HEK293 (cell line): ENCODE measurements around the gene RAB13.

Experiments used
- GFI1B ChIP-seq: fragments of 450-650 bp; formaldehyde crosslinking; IDR thresholded peaks from 2 replicates; pipeline ENCODE4 v1.5.1; 2016; ENCODE audit warnings: missing biosample characterization, missing genetic modification characterization
- KLF1 ChIP-seq: fragments of 450-650 bp; formaldehyde crosslinking; IDR thresholded peaks from 2 replicates; pipeline ENCODE4 v1.5.1; 2016; ENCODE audit warnings: missing biosample characterization, missing genetic modification characterization
- KLF9 ChIP-seq: fragments of 450-650 bp; formaldehyde crosslinking; IDR thresholded peaks from 2 replicates; pipeline ENCODE4 v1.5.1; 2016; ENCODE audit warnings: missing biosample characterization, missing genetic modification characterization, low read depth
- OSR2 ChIP-seq: fragments of 450-650 bp; formaldehyde crosslinking; IDR thresholded peaks from 2 replicates; pipeline ENCODE4 v1.5.1; 2016; ENCODE audit warnings: missing biosample characterization, missing genetic modification characterization
- YY1 ChIP-seq: fragments of 450-650 bp; formaldehyde crosslinking; IDR thresholded peaks from 2 replicates; pipeline ENCODE4 v1.5.1; 2018; ENCODE audit warnings: missing biosample characterization, missing genetic modification characterization
- ZBTB8A ChIP-seq: fragments of 450-650 bp; formaldehyde crosslinking; IDR thresholded peaks from 2 replicates; pipeline ENCODE4 v1.5.1; 2016; ENCODE audit warnings: missing biosample characterization, missing genetic modification characterization
- ZFP41 ChIP-seq: fragments of 450-650 bp; formaldehyde crosslinking; IDR thresholded peaks from 2 replicates; pipeline ENCODE4 v1.5.1; 2016; ENCODE audit warnings: missing biosample characterization, missing genetic modification characterization, borderline replicate concordance
- ZFP69B ChIP-seq: fragments of 450-650 bp; formaldehyde crosslinking; IDR thresholded peaks from 2 replicates; pipeline ENCODE4 v1.5.1; 2016; ENCODE audit warnings: missing biosample characterization, missing genetic modification characterization
- ZNF16 ChIP-seq: fragments of 450-650 bp; formaldehyde crosslinking; IDR thresholded peaks from 2 replicates; pipeline ENCODE4 v1.5.1; 2016; ENCODE audit warnings: low read depth, missing biosample characterization, missing genetic modification characterization
- ZNF2 ChIP-seq: fragments of 450-650 bp; formaldehyde crosslinking; IDR thresholded peaks from 2 replicates; pipeline ENCODE4 v1.5.1; 2016; ENCODE audit warnings: missing biosample characterization, missing genetic modification characterization
- ZNF335 ChIP-seq: fragments of 450-650 bp; formaldehyde crosslinking; conservative IDR thresholded peaks from 2 replicates; pipeline ENCODE4 v1.5.1; 2016; ENCODE audit warnings: missing biosample characterization, missing genetic modification characterization
- ZNF670 ChIP-seq: fragments of 450-650 bp; formaldehyde crosslinking; IDR thresholded peaks from 2 replicates; pipeline ENCODE4 v1.5.1; 2016; ENCODE audit warnings: missing biosample characterization, missing genetic modification characterization, low read depth
- ZSCAN16 ChIP-seq: fragments of 450-650 bp; formaldehyde crosslinking; IDR thresholded peaks from 2 replicates; pipeline ENCODE4 v1.5.1; 2016; ENCODE audit warnings: missing biosample characterization, missing genetic modification characterization
- TF ChIP-seq, protein P1 (sequence below): fragments of 450-650 bp; formaldehyde crosslinking; IDR thresholded peaks from 2 replicates; pipeline ENCODE4 v1.5.1; 2016; ENCODE audit warnings: missing biosample characterization, missing genetic modification characterization
- TF ChIP-seq, protein P2 (sequence below): fragments of 450-650 bp; formaldehyde crosslinking; IDR thresholded peaks from 2 replicates; pipeline ENCODE4 v1.5.1; 2017; ENCODE audit warnings: missing biosample characterization, missing genetic modification characterization
- TF ChIP-seq, protein P3 (sequence below): sonication (generic); formaldehyde crosslinking; IDR thresholded peaks from 2 replicates; pipeline ENCODE4 v1.8.1; 2022; ENCODE audit warnings: mild to moderate bottlenecking, moderate library complexity, missing genetic modification reagents
- TF ChIP-seq, protein P4 (sequence below): fragments of 450-650 bp; formaldehyde crosslinking; IDR thresholded peaks from 2 replicates; pipeline ENCODE4 v1.5.1; 2016; ENCODE audit warnings: missing biosample characterization, missing genetic modification characterization
- TF ChIP-seq, protein P5 (sequence below): fragments of 450-650 bp; formaldehyde crosslinking; optimal IDR thresholded peaks from 2 replicates; pipeline ENCODE3; 2016; ENCODE audit warnings: missing biosample characterization, mild to moderate bottlenecking, missing genetic modification characterization
- TF ChIP-seq, protein P6 (sequence below): fragments of 450-650 bp; formaldehyde crosslinking; IDR thresholded peaks from 2 replicates; pipeline ENCODE4 v1.5.1; 2016; ENCODE audit warnings: missing biosample characterization, missing genetic modification characterization
- TF ChIP-seq, protein P7 (sequence below): fragments of 450-650 bp; formaldehyde crosslinking; IDR thresholded peaks from 2 replicates; pipeline ENCODE4 v1.5.1; 2016; ENCODE audit warnings: missing biosample characterization, missing genetic modification characterization

Gene RAB13

DNA sequence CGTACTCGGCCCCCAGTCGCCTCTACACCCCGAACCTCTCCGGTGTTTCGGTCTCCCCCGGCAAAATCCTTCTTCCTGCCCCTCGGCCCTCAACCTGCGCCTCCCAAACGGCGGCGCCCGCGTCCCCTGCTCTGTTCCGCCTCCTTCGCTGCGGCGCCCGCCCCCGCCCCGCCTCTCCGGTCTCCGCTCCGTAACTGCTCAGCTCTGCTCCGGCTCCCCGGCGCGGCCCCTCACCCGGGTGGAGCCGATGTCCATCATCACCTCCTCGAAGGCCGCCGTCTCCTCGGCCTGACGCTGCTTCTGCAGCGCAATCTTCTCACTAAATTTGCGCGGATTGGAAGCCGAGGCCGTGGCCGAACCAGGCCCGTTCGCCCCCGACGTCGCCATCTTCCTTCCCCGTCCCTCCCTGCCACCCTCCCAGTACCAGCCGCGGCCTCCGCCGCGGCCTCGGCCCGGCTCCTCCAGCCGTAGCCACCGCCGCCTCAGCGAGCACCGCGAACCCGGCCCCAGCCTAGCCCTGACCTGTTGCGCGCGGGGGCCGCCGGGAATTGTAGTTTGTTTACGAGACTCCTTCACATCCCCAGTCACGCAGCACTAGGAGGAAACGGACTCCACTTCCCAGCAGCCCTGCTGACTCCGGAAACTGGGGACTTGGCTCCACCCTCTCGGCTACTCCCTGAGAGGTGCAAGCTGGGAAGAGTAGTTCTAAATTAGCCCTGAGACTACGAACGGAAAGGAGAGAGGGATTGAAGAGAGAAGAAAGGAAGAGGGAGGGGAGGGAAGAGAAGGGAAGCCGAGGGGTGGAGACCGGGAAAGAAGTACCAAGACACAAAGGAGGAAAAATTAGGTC, 27.8 kb downstream of the RAB13 start, which contains the start of gene CRTC2 (continued):
- TF ChIP-seq, protein P1, sequence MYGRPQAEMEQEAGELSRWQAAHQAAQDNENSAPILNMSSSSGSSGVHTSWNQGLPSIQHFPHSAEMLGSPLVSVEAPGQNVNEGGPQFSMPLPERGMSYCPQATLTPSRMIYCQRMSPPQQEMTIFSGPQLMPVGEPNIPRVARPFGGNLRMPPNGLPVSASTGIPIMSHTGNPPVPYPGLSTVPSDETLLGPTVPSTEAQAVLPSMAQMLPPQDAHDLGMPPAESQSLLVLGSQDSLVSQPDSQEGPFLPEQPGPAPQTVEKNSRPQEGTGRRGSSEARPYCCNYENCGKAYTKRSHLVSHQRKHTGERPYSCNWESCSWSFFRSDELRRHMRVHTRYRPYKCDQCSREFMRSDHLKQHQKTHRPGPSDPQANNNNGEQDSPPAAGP (tag by site-specific recombination): peak; percentile 81
- TF ChIP-seq ZFP69B (tag by site-specific recombination): peak; percentile 70; the same call in 1 of the 2 replicates
- TF ChIP-seq, protein P2, sequence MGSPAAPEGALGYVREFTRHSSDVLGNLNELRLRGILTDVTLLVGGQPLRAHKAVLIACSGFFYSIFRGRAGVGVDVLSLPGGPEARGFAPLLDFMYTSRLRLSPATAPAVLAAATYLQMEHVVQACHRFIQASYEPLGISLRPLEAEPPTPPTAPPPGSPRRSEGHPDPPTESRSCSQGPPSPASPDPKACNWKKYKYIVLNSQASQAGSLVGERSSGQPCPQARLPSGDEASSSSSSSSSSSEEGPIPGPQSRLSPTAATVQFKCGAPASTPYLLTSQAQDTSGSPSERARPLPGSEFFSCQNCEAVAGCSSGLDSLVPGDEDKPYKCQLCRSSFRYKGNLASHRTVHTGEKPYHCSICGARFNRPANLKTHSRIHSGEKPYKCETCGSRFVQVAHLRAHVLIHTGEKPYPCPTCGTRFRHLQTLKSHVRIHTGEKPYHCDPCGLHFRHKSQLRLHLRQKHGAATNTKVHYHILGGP: no peak
- TF ChIP-seq, protein P3, sequence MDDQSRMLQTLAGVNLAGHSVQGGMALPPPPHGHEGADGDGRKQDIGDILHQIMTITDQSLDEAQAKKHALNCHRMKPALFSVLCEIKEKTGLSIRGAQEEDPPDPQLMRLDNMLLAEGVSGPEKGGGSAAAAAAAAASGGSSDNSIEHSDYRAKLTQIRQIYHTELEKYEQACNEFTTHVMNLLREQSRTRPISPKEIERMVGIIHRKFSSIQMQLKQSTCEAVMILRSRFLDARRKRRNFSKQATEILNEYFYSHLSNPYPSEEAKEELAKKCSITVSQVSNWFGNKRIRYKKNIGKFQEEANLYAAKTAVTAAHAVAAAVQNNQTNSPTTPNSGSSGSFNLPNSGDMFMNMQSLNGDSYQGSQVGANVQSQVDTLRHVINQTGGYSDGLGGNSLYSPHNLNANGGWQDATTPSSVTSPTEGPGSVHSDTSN: peak; percentile 45; the same call in 1 of the 2 replicates
- TF ChIP-seq, protein P4, sequence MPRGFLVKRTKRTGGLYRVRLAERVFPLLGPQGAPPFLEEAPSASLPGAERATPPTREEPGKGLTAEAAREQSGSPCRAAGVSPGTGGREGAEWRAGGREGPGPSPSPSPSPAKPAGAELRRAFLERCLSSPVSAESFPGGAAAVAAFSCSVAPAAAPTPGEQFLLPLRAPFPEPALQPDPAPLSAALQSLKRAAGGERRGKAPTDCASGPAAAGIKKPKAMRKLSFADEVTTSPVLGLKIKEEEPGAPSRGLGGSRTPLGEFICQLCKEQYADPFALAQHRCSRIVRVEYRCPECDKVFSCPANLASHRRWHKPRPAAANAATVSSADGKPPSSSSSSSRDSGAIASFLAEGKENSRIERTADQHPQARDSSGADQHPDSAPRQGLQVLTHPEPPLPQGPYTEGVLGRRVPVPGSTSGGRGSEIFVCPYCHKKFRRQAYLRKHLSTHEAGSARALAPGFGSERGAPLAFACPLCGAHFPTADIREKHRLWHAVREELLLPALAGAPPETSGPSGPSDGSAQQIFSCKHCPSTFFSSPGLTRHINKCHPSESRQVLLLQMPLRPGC (tag by site-specific recombination): peak; percentile 27; the same call in 1 of the 2 replicates
- TF ChIP-seq OSR2: no peak; the same call in 1 of the 2 replicates
- TF ChIP-seq KLF9 (tag by site-specific recombination): peak; percentile 95
- no peak for TF ChIP-seq ZNF16 (tag by site-specific recombination)
- no peak for TF ChIP-seq GFI1B (tag by site-specific recombination)
- TF ChIP-seq ZSCAN16 (tag by site-specific recombination): no peak; the same call in 1 of the 2 replicates
- TF ChIP-seq YY1: peak; percentile 94
- TF ChIP-seq ZBTB8A (tag by site-specific recombination): peak; percentile 36; the same call in 1 of the 2 replicates
- TF ChIP-seq, protein P5, sequence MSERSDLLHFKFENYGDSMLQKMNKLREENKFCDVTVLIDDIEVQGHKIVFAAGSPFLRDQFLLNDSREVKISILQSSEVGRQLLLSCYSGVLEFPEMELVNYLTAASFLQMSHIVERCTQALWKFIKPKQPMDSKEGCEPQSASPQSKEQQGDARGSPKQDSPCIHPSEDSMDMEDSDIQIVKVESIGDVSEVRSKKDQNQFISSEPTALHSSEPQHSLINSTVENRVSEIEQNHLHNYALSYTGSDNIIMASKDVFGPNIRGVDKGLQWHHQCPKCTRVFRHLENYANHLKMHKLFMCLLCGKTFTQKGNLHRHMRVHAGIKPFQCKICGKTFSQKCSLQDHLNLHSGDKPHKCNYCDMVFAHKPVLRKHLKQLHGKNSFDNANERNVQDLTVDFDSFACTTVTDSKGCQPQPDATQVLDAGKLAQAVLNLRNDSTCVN (tag by site-specific recombination): peak; percentile 91
- TF ChIP-seq KLF1 (tag by site-specific recombination): peak; percentile 84
- TF ChIP-seq, protein P6, sequence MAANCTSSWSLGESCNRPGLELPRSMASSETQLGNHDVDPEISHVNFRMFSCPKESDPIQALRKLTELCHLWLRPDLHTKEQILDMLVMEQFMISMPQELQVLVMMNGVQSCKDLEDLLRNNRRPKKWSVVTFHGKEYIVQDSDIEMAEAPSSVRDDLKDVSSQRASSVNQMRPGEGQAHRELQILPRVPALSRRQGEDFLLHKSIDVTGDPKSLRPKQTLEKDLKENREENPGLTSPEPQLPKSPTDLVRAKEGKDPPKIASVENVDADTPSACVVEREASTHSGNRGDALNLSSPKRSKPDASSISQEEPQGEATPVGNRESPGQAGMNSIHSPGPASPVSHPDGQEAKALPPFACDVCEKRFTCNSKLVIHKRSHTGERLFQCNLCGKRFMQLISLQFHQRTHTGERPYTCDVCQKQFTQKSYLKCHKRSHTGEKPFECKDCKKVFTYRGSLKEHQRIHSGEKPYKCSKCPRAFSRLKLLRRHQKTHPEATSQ: peak; percentile 75
- no peak for TF ChIP-seq ZNF670
- TF ChIP-seq, protein P7, sequence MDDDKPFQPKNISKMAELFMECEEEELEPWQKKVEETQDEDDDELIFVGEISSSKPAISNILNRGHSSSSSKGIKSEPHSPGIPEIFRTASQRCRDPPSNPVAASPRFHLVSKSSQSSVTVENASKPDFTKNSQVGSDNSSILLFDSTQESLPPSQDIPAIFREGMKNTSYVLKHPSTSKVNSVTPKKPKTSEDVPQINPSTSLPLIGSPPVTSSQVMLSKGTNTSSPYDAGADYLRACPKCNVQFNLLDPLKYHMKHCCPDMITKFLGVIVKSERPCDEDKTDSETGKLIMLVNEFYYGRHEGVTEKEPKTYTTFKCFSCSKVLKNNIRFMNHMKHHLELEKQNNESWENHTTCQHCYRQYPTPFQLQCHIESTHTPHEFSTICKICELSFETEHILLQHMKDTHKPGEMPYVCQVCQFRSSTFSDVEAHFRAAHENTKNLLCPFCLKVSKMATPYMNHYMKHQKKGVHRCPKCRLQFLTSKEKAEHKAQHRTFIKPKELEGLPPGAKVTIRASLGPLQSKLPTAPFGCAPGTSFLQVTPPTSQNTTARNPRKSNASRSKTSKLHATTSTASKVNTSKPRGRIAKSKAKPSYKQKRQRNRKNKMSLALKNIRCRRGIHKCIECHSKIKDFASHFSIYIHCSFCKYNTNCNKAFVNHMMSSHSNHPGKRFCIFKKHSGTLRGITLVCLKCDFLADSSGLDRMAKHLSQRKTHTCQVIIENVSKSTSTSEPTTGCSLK (tag by site-specific recombination): no peak
- TF ChIP-seq ZFP41 (tag by site-specific recombination): no peak
- peak; percentile 83 for TF ChIP-seq ZNF2 (tag by site-specific recombination)
- TF ChIP-seq ZNF335 (tag by site-specific recombination): peak; percentile 94
